ENCODE results near the gene RAB40B.

RAB40B gene

GRCh38 chr17:82690786-82691489, 7.6 kb downstream of the RAB40B start:
- no peak overlapping the region for H3K27ac Mint-ChIP-seq
- DNase-seq: no peak
- H3K4me3 Mint-ChIP-seq: no peak overlapping the region
- H3K9me3 Mint-ChIP-seq: peaks cover 7 to 9% of the 10 kb centered on the region in 2 donors
- H3K36me3 Mint-ChIP-seq: peaks cover 16 to 19% of the 10 kb centered on the region in 2 donors
- H3K27me3 Mint-ChIP-seq: peaks cover 0 to under 1% of the 10 kb centered on the region in 2 donors
- peaks cover 0 to 7% of the 10 kb centered on the region in 2 donors for H3K4me1 Mint-ChIP-seq
- ATAC-seq (replicated peaks): no peak

- no peak overlapping the region for H3K4me3 Mint-ChIP-seq
- peaks cover 5 to 7% of the 10 kb centered on the region in 2 donors for H3K4me1 Mint-ChIP-seq
- H3K27ac Mint-ChIP-seq: no peak overlapping the region
- no peaks in the 10 kb centered on the region for H3K9me3 Mint-ChIP-seq
- ATAC-seq (replicated peaks) (no peak), DNase-seq (no peak)
- H3K36me3 Mint-ChIP-seq: peaks cover 6 to 9% of the 10 kb centered on the region in 2 donors
- H3K27me3 Mint-ChIP-seq: no peaks in the 10 kb centered on the region
These were observed 9.4 kb downstream of the RAB40B start for GRCh38 chr17:82689077-82689476.

GRCh38 chr17:82687871-82688270, 10.6 kb downstream of the RAB40B start:
- no peaks in the 10 kb centered on the region for H3K9me3 Mint-ChIP-seq
- ATAC-seq (replicated peaks) (no peak), DNase-seq (no peak)
- peaks cover 3 to 4% of the 10 kb centered on the region in 2 donors for H3K36me3 Mint-ChIP-seq
- no peaks in the 10 kb centered on the region for H3K27me3 Mint-ChIP-seq
- no peak overlapping the region for H3K27ac Mint-ChIP-seq
- no peak overlapping the region for H3K4me3 Mint-ChIP-seq
- peaks cover 5 to 7% of the 10 kb centered on the region in 2 donors for H3K4me1 Mint-ChIP-seq

- ATAC-seq (replicated peaks): no peak
- no peak for DNase-seq
- Mint-ChIP-seq H3K4me3 (no peak overlapping the region), H3K27me3 (no peaks in the 10 kb centered on the region), H3K4me1 (peaks cover 5 to 7% of the 10 kb centered on the region in 2 donors), H3K36me3 (peaks cover 3 to 4% of the 10 kb centered on the region in 2 donors), H3K27ac (no peak overlapping the region), H3K9me3 (no peaks in the 10 kb centered on the region)
These were observed 11.1 kb downstream of the RAB40B start for GRCh38 chr17:82687375-82687861.

- no peak overlapping the region for H3K4me3 Mint-ChIP-seq
- ATAC-seq (replicated peaks): no peak
- H3K36me3 Mint-ChIP-seq: peaks cover 2 to 4% of the 10 kb centered on the region in 2 donors
- peaks cover 0 to 5% of the 10 kb centered on the region in 2 donors for H3K9me3 Mint-ChIP-seq
- no peaks in the 10 kb centered on the region for H3K27me3 Mint-ChIP-seq
- no peak overlapping the region for H3K27ac Mint-ChIP-seq
- no peak for DNase-seq
- H3K4me1 Mint-ChIP-seq: peaks cover 2 to 5% of the 10 kb centered on the region in 2 donors
These were observed 11.9 kb downstream of the RAB40B start for GRCh38 chr17:82686366-82687324.

- Mint-ChIP-seq H3K27me3 (no peaks in the 10 kb centered on the region), H3K9me3 (peaks cover 0 to 5% of the 10 kb centered on the region in 2 donors), H3K4me1 (peaks cover 0 to 5% of the 10 kb centered on the region in 2 donors), H3K36me3 (peaks cover 0 to 4% of the 10 kb centered on the region in 2 donors), H3K27ac (no peak overlapping the region), H3K4me3 (no peak overlapping the region)
- ATAC-seq (replicated peaks): no peak
- DNase-seq: no peak
These were observed 13.2 kb downstream of the RAB40B start for GRCh38 chr17:82685291-82685690.

GRCh38 chr17:82684228-82684841, 14.2 kb downstream of the RAB40B start:
- no peak overlapping the region for H3K27ac Mint-ChIP-seq
- H3K27me3 Mint-ChIP-seq: no peaks in the 10 kb centered on the region
- peaks cover 0 to 5% of the 10 kb centered on the region in 2 donors for H3K9me3 Mint-ChIP-seq

GRCh38 chr17:82683534-82683933, 15.0 kb downstream of the RAB40B start:
- Mint-ChIP-seq H3K4me3 (no peak overlapping the region), H3K9me3 (peaks cover 0 to 5% of the 10 kb centered on the region in 2 donors), H3K27me3 (no peaks in the 10 kb centered on the region), H3K36me3 (peaks cover 0 to 1% of the 10 kb centered on the region in 2 donors), H3K27ac (no peak overlapping the region), H3K4me1 (peaks cover 0 to 5% of the 10 kb centered on the region in 2 donors)
- no peak for ATAC-seq (replicated peaks)
- DNase-seq: no peak

More at GRCh38 chr17:82684228-82684841, 14.2 kb downstream of the RAB40B start:
- H3K4me3 Mint-ChIP-seq: no peak overlapping the region
- no peak for ATAC-seq (replicated peaks)
- peaks cover 0 to 1% of the 10 kb centered on the region in 2 donors for H3K36me3 Mint-ChIP-seq
- H3K4me1 Mint-ChIP-seq: peaks cover 0 to 5% of the 10 kb centered on the region in 2 donors
- DNase-seq: no peak

GRCh38 chr17:82681547-82681946, 17.0 kb downstream of the RAB40B start:
- Mint-ChIP-seq H3K4me3 (no peak overlapping the region), H3K4me1 (peaks cover 0 to 5% of the 10 kb centered on the region in 2 donors), H3K27ac (no peak overlapping the region), H3K9me3 (peaks cover 0 to 5% of the 10 kb centered on the region in 2 donors), H3K27me3 (no peaks in the 10 kb centered on the region), H3K36me3 (peaks cover 0 to 1% of the 10 kb centered on the region in 2 donors)
- DNase-seq (no peak), ATAC-seq (replicated peaks) (no peak)

GRCh38 chr17:82679586-82680465, 18.7 kb downstream of the RAB40B start:
- Mint-ChIP-seq H3K4me1 (peaks cover 0 to 2% of the 10 kb centered on the region in 2 donors), H3K27ac (no peak overlapping the region), H3K9me3 (peaks cover 0 to 5% of the 10 kb centered on the region in 2 donors), H3K27me3 (no peaks in the 10 kb centered on the region), H3K4me3 (no peak overlapping the region), H3K36me3 (peaks cover 0 to 1% of the 10 kb centered on the region in 2 donors)
- ATAC-seq (replicated peaks) (no peak), DNase-seq (no peak)

- DNase-seq: no peak
- no peak overlapping the region for H3K27ac Mint-ChIP-seq
- no peaks in the 10 kb centered on the region for H3K4me1 Mint-ChIP-seq
- H3K9me3 Mint-ChIP-seq: peaks cover 0 to 5% of the 10 kb centered on the region in 2 donors
- no peak overlapping the region for H3K4me3 Mint-ChIP-seq
- H3K36me3 Mint-ChIP-seq: peaks cover 0 to 3% of the 10 kb centered on the region in 2 donors
- no peaks in the 10 kb centered on the region for H3K27me3 Mint-ChIP-seq
- ATAC-seq (replicated peaks): no peak
These were observed 20.1 kb downstream of the RAB40B start for GRCh38 chr17:82678265-82678891.

GRCh38 chr17:82677353-82677925, 21.1 kb downstream of the RAB40B start:
- H3K36me3 Mint-ChIP-seq: peaks cover 0 to 3% of the 10 kb centered on the region in 2 donors
- H3K4me1 Mint-ChIP-seq: no peaks in the 10 kb centered on the region
- no peak overlapping the region for H3K27ac Mint-ChIP-seq
- H3K27me3 Mint-ChIP-seq: no peaks in the 10 kb centered on the region
- H3K9me3 Mint-ChIP-seq: peaks cover 0 to 5% of the 10 kb centered on the region in 2 donors
- no peak for ATAC-seq (replicated peaks)
- no peak overlapping the region for H3K4me3 Mint-ChIP-seq
- no peak for DNase-seq
